SW 1271 (cell line): ENCODE measurements around the gene GPNMB.
"Not testable (repeated sequence)": the region's sequence is repeated elsewhere in the genome, so short reads cannot be mapped to it uniquely, and the experiment has no call there.

ENCODE experiments used
- DNase-seq, 2 experiments: peaks; one replicate each; lab custom pipeline; 2025; lab: John Stamatoyannopoulos, UW

Gene GPNMB

DNA sequence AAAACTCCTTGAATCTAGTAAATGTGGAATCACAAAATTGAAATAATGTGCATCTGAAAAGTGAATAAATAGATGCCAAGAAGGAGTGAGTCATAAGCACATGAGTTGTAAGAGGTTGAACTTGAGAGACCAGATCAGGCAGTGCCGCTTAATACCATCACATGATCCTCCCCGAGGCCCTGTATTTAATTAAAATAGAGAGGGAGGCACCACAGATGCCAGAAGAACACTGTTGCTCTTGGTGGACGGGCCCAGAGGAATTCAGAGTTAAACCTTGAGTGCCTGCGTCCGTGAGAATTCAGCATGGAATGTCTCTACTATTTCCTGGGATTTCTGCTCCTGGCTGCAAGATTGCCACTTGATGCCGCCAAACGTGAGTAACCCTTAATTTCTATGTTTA is at the start of gene GPNMB:
Gene GPNMB, plus strand, starts transcription at position 221 of the 400 bp plus-strand sequence. Its CDS starts 83 bp downstream, at position 304.
- DNase-seq = no peak

- DNase-seq = not testable (repeated sequence)
Measured at GRCh38 chr7:23197745-23198144, 48.8 kb upstream of the GPNMB start.

DNA sequence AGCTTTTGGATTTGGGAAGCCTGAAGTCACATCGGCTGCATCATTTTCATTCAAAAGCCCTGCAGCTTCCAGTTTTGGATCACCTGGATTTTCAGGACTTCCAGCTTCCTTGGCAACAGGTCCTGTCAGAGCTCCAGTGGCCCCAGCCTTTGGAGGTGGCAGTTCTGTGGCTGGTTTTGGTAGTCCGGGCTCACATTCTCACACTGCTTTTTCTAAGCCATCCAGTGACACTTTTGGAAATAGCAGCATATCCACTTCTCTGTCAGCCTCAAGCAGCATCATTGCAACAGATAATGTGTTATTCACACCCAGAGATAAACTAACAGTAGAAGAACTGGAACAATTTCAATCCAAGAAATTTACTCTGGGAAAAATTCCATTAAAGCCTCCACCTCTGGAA is 46.2 kb upstream of the GPNMB start:
- no peak for DNase-seq

- no peak for DNase-seq
Measured at GRCh38 chr7:23204241-23204640, 42.3 kb upstream of the GPNMB start.

- DNase-seq = no peak
Measured at GRCh38 chr7:23205577-23205908, 41.0 kb upstream of the GPNMB start.

GRCh38 chr7:23205909-23206767 is 40.4 kb upstream of the GPNMB start:
- DNase-seq = no peak

DNA sequence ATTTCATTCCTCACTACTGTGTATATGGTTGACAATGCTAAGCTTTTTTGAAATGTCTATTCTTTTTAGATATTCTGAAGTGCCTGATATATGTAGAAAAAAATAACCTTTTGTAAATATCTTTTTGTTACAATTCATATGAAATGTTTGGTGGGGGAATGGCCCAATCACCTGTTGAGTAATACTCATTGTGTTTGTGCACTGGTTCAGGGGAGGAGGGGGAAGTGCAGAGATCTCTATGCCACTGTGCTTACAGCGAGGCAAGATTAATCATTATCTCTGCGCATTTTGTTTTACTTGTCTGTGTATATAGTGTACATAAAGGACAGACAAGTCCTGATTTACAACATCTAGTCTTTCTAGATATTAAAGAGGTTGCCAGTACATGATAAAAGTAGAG is 39.6 kb upstream of the GPNMB start:
- DNase-seq = no peak

GRCh38 chr7:23207884-23208283 is 38.7 kb upstream of the GPNMB start:
- DNase-seq = no peak

DNA sequence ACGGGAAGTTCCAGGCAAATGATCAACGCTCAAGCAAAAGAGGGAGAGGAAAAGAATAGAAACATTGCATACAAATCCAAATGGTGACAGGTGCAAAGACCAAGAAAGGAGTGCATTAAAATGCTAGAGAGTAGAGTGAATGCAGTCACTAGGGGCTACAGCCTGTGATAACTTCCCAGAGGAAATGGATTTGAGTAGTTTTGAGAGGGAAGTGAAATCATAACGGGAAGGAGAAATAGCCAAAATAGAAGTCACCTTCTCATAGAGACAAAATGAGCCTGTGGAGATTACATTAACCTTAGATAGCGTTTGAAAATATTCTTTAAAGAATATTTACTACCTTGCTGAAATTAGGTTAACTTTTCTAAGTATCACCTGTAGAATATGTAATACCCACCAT is 38.3 kb upstream of the GPNMB start:
- no peak for DNase-seq

DNA sequence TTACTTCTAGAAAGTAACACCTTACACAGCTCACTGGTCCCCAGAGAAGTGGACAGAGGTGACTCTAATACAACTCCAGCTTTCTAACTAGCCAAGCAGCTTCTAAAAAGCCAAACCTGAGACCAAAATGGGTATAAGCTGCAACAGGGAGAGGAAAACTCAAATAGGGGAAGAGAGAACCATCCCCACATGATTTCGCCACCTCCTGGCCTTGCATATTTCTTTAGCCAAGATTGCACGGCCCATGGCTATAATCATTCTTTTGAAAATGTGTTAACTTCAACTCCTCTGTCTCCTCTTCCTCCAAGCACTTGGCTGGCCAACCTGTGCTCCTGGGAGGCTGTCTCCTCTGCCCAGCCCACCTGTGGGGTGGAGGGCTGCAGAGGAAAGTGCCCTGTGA is 36.1 kb upstream of the GPNMB start:
- DNase-seq = no peak

GRCh38 chr7:23211589-23211988 is 35.0 kb upstream of the GPNMB start:
- no peak for DNase-seq

- DNase-seq = no peak
Measured at GRCh38 chr7:23212395-23212794, 34.2 kb upstream of the GPNMB start.

DNA sequence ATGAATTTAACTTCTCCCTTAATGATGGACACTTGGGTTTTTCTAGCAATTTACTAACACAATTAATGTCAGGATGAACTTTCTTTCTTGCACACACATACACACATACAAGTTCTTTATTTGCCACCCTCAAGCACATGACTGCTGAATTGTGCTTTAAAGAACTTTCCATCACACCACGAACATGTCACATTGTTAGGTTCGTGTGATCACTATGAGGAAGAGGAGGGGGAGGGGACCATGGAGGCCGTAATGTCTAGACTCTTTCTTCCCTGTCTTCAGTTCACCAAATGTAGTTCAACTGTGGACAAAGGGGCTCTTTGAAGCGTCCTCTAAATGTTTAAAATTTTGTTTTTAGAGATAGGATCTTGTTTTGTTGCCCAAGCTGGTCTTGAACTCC is 33.7 kb upstream of the GPNMB start:
- DNase-seq = no peak

DNA sequence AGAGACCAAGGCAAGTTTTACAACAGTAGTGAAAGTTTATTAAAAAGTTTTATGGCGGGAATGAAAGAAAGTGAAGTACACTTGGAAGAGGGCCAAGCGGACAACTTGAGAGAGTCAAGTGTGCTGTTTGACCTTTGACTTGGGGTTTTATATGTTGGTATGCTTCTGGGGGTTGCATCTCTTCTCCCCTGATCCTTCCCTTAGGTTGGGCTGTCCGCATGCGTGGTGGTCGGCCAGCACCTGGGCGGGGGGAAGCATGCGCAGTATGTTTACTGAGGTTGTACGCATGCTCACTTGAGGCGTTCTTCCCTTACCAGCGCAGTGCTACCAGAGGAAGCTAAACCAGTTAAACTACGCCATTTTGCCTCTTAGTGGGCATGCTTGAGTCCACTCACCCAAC is 32.8 kb upstream of the GPNMB start:
- DNase-seq = no peak

DNA sequence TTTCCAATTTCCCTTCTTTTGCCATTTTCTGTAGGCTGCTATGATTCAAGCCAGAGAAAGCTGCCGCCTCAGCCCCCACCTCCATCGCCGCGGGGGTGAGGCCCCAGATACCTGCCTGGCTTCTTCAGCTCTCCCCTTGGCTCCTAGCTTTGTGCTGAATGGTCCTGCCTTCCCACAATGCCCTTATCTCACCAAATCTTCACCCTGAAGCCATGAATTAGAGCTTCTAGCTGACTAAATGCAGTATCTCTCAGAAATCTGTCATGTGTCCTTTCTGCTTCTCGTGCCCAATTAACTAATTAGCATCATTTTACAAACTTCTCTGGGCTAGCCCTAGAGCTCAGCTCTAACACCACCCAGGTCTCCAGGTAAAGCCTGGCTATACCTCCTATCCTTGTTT is 32.2 kb upstream of the GPNMB start:
- DNase-seq = no peak

GRCh38 chr7:23214938-23215337 is 31.6 kb upstream of the GPNMB start:
- no peak for DNase-seq

- no peak for DNase-seq
Measured at GRCh38 chr7:23216021-23216420, 30.6 kb upstream of the GPNMB start.

GRCh38 chr7:23218196-23218595 is 28.4 kb upstream of the GPNMB start:
- DNase-seq = no peak

DNA sequence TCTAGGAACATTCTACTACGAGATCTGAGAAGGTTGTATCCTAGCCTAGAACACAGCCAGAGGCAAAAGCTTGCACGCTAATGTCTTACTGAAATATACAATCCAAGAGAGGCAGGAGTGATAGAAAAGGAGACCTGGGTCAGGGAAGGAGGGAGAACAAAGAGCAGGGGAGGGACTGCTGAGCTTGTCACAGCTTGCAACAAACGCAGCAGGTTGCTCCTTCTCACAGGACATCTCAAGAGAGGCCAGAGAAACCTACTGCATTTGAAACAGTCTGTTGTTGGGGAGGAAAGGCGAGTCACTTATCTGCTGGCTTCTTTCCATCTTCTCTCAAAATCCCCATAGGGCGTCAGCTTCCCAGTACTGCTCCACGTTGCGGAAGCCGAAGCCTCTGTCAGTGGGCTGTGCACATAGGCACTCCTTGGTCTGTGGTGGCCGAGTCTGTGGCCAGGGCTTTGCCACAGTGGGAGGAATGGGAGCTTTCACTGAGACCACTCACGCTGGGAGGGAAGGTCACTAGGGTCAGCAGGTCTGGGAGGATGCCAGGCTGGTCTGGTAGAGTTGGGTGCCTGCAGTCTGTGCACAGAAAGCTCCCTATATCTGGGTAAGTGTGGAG is 25.8 kb upstream of the GPNMB start:
- DNase-seq = no peak

DNA sequence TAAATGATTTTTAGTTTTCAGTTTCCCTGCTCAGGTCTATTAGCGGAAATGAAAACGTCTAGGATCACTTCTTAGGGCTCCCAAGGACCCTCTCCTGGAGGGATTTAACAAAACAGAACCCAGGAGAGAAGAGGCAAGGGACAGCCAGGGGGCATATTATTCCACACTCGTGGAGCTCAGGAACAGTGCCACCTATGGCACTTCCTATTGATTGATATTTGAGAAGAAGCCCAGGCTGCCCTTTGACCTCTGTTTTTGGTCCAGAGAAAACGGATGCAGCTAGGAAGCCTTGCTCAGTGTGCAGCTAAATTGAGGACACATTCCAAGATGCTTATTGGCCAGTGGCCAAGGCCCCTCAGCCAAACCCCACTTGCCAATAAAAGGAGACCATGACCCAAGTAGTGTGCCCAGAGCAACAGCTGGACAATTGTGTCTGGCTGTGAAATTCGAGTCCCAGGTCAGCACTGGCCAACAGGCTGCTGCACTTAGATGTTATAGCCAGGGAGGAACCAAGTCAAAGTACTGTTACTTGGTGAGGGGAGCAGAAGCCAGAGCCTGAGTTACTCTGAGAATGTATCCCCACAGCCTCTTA is 24.0 kb upstream of the GPNMB start:
- no peak for DNase-seq

- not testable (repeated sequence) for DNase-seq
Measured at GRCh38 chr7:23224364-23224763, 22.2 kb upstream of the GPNMB start.

DNA sequence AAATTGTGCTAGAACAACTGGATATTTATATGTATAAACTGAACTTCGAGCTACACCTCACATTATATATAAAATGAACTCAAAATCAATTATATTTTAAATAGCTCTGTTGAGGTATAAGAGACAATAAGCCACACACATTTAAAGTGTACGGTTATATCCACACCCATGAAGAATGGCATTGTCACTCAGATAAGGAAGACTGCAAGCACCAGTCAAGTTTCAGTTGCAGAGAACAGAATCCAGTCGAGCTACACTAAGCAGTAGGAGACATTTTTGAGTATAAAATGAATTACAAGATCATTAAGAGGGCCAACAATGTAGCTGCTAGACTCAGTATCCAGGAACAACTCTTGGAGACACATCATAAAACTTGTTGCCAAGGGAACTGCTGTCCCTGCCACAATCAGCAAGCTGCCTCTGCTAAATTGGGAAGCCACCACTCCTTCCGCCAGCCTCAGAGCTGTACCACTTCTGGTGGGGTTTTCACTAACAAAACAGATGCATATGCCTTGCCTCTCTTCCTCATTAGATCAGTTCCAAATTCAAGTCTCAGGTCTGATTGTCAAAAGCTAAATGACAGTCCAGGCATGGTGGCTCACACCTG is 19.6 kb upstream of the GPNMB start:
- DNase-seq = no peak

DNA sequence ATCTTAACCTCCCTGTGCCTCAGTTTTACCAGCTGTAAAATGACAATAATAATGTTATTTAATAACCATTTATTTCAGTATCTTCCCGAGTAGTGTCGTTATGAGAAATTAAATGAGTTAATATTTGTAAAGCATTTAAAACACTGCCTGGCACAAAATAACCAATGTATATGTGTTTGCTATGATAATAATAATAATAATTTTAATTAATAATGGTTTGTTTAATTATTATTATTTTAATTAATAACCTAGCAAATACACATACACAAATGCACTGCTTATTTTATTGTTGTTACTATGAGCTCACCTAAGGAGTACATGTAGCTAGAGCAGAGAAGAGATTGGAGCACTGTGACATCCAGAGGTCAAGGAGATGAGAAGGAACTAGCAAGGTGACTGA is 18.2 kb upstream of the GPNMB start:
- DNase-seq = no peak
